ENCODE data around the gene EFL1.

The EFL1 gene

GRCh38 chr15:82114660-82115059 is 147.9 kb downstream of the EFL1 start:
- no peak for DNase-seq

DNA sequence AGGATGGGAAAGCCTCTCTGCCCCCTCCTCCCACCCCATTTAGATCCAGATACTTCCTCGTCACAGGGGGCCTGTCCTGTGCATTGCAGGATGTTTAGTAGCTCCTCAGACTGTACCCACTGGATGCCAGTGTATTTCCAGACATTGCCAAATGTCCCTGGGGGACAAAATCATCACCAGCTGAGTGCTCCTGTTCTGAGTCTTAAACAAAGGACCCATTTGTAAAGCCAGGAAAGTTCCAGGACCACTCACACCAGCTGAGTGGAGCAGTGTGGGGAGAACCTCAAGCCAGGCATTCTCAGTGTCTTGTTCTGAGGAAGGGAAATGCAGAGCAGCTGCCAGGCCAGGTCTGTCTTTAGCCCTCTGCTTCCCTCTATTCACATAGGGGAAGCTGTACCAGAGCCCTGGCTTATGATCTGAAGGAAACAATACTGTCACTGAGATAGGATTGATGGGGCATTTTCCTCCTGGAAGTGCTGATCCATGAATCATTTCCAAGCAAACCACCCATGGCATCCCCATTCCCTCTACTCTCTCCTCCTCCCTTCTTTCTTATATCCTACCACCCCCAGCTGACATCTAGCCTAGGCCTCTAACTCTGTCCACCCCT is 149.3 kb downstream of the EFL1 start:
- DNase-seq: no peak

- DNase-seq: no peak
These were observed 150.6 kb downstream of the EFL1 start for GRCh38 chr15:82111918-82112317.

- no peak for DNase-seq
These were observed 152.4 kb downstream of the EFL1 start for GRCh38 chr15:82110144-82110543.

DNA sequence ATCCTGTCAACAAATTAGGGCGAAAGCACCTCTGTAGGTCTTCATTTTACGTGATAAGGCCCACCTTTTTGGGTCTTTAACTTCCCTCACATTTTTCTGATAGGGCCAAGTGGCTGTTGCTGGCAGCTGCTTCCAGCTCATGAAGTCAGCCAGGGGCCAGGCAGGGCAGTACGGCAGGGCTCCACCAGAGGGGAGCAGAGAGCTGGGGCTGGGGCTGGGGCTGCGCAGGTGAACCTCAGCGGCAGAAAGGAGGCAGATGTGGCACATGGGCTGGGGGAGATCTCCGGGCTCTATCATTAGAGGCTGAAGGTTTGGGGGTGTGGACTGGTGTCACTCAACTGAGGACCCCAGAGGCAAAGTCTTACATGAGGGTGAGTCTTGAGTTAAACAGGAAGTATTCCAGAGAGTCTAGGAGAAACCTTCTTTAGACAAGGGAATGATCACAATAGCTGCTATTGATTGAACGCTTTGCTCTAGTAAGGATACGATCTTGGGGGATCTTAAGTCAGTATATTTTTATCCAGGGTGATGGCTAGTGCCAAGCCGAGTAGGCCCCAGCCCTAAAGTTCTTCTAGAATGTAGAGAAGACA is 153.9 kb downstream of the EFL1 start:
- peak; percentile 32 for DNase-seq

DNA sequence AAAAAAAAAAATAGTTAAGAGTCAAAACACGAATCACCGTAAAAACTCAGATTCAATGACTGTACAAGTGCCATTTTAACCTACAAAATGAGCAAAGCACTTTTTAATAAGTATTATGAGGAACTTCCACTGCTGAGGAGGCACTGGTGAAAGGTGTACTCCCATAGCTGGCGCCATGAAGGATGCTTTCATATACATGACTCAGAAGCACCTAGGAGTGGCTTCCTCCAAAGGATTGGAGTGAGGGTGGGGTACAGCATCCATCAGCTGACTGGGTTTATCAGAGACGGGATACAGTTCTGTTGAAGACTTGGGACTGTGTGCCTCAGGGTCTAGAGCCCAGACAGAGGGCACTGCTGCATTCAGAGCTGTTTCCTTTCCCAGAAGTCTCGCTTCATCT is 155.9 kb downstream of the EFL1 start:
- DNase-seq: no peak

DNA sequence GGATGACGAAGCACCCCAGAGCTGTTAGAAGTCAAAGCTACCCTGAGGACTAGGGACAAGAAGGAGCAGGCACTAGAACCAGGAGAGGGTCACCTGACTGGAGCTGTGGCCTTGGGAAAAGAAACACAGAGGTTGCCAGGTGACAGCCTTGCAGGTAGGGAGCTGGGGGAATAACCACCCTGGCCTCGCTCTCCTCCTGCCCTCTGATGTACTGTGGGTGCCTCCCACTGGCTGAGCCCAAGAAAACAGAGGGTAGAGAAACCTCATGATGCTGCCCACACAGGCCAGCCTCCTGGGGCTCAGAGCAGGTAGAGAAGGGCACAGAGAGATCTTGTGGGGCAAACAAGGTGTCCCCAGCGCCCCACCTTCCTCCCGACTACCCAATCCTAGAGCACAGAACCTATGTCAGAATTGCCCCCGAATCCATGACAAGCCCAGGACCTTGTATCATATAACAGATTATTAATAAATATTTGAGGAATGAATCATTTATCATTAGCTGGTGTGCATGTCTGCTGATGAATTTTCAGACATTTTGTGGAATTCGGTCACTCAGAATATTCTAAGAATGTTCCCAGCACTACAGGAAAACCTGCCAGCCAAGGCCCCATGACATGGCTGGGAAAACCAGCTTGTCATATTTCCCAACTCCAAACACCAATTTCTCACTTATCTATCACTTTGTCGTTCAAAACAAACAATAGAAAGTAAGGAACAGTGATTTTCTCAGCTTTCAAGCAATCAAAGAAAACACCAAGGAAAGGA is 156.9 kb downstream of the EFL1 start:
- DNase-seq: no peak

DNA sequence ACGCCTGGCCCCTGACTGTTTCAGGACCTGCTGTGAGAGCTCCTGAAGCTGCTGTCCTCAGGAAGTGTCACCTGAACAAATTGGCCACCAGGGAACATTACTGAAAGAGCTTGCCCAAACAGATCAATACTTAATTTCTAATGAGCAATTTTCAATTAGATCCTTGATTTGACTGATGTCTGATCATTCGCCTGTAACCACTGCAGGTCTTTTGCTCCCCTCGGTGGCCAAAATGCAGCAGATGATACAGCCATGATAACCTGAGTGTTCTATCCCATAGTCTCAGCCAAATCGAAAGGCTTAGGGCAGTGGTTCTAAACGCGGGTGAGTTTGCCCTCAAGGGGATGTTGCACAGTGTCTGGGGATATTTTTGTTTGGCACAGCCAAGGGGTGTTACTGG is 159.1 kb downstream of the EFL1 start:
- DNase-seq: no peak

GRCh38 chr15:82100111-82100929 is 162.2 kb downstream of the EFL1 start:
- DNase-seq: no peak

DNA sequence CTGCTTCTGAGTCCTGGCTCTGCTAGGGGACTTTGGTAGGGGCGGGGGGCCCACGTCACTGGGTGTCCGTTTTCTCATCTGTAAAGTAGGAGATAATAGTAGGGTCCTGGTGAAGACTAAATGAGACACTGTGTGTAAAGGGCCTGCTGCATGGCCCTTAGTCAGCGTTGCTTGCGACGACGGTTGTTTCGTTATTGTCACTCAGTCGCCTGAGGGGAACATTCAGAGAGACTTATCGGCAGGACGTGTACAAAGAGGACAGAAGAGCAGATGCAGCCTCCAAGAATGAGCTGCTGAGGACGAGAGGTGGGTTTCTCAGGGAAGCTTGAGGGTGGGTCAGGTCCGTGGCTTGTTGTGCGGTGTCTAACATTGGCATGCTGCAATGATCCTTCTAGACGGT is 163.9 kb downstream of the EFL1 start:
- no peak for DNase-seq

DNA sequence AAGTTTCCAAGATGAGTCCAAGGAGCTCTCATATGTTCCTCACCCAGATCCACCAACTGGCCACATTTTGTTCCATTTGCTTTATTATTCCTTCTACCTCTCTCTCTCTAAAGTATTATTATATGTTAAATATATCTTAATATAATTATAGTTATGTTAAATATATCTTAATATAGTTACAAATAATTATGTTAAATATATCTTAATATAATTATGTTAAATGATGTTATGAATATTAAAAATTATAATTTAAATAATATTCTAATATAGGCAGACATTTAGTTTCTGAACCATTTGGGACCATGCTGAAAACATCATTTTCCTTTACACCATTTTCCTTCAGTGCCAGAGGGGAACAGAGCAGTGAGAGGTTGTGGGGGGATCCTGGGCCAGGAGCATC is 166.7 kb downstream of the EFL1 start:
- no peak for DNase-seq

DNA sequence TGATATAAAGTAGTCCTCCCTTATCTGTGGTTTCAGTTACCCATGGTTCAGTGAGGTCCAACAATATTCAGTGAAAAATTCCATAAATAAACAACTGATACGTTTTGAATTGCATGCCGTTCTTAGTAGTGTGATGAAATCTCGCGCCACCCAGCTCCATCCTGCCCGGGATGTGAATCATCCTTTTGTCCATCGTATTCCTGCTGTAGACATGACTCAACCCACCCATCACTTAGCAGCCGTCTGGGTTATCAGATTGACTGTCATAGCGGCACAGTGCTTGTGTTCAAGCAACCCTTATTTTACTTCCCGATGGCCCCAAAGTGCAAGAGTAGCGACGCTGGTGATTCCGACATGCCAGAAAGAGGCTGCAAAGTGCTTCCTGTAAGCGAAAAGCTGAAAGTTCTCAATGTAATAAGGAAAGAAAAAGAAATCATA is 168.7 kb downstream of the EFL1 start:
- no peak for DNase-seq

GRCh38 chr15:82093325-82093724 is 169.2 kb downstream of the EFL1 start:
- DNase-seq: no peak

GRCh38 chr15:82091636-82092140 is 170.8 kb downstream of the EFL1 start:
- DNase-seq: no peak

- DNase-seq: no peak
These were observed 176.1 kb downstream of the EFL1 start for GRCh38 chr15:82086243-82086995.

DNA sequence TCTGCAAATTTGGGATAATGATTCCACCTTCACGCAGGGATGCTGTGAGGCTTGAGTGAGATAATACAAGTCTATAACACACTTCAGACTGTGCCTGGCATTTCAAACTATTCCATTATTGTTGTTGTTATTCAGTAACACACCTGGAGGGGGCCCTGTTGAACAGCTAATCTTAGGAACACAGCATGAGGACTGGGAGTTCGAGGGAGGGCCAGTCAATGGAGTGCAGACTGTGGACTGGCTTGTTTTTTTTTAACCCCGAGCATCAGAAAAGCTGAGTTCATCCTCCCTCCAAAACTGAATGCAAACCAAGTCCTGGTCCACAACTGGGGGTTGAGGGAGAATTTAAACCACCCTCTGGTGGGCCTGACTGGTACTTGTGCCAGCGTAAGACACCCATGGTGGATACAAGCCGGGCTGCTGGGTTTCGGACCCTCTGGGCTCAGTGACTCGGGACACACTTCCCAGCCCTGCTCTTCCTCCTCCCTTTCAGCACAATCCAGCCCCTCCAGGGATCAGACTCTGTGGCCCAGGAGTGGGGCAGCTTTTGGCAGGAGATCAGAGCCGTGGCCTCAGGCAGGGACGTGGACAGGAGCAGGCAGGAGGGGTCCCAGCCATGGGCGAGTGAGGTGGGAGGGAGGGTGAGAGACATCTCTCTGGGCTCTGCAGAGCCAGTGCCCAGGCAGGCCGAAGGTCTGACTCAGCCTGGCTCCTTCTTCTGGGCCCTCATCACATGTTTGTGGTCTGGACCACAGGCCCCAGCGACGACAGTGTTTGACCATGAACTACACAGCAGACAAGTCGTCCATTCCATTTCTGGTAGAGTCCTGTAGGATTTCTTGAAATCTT is 180.4 kb downstream of the EFL1 start:
- no peak for DNase-seq

DNA sequence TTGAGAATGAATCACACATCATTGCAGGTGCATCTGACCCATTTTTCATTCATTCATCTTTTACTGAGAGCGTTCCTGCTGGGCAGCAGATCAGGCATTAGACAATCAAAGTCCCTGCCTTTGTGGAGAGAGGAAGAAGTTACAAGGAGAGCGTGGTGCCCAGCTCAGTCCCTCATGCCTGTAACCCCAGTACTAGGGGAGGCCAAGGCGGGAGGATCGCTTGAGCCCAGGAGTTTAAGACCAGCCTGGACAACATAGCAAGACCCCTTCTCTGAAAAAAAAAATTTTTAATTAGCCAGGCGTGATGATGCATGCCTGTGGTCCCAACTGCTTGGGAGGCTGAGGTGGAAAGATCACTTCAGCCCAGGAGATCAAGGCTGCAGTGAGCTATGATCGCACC is 181.8 kb downstream of the EFL1 start:
- no peak for DNase-seq

Measured in inflammatory macrophage treated with lipopolysaccharide for 4 hours (primary cell).